Neural progenitor cell (in vitro differentiated cells): ENCODE measurements around the gene GRIN2A.

Source experiments
- CTCF ChIP-seq: fragments of 200-600 bp; sonication (generic); IDR thresholded peaks from 2 replicates; pipeline ENCODE4 v1.5.1; 2017; ENCODE audit warnings: antibody characterized with exemption, mild to moderate bottlenecking
- EZH2 ChIP-seq: fragments of 200-600 bp; sonication (generic); IDR thresholded peaks from 2 replicates; pipeline ENCODE4 v1.6.1; 2017; ENCODE audit warnings: antibody characterized with exemption, mild to moderate bottlenecking, moderate library complexity
- EZH2phosphoT487 ChIP-seq: fragments of 200-600 bp; sonication (generic); IDR thresholded peaks from 2 replicates; pipeline ENCODE4 v1.6.1; 2017; ENCODE audit warnings: antibody characterized with exemption

DNA sequence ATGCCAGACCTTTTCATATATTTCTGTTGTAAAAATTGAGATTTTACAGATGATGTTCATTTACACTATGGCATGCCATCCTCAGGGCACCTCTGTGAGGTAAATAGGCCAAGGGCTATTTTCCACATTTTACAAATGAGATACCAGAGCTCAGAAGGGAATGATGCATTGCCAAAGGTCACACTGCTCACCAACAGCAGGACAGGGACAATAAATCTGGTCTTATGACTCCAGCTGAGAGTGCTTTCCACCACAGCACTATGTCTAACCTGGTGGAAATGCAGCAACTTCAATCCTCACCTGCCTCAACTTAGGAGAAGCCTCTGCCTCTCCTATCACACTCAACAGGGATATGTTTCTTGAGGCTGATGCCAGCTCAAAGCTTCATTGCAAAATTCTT lies 40.6 kb downstream of the GRIN2A start:
- no peak for TF ChIP-seq EZH2phosphoT487
- no peak for TF ChIP-seq CTCF
- no peak for TF ChIP-seq EZH2
